ENCODE results near the gene ADCY4. TPM values are rescaled to one million over a fixed set of nuclear protein-coding genes. Genes with fewer than 3 reads are reported as not detected.

ADCY4 gene
- total RNA-seq, 1 experiment from 2014 or later, result 0.86 TPM

DNA sequence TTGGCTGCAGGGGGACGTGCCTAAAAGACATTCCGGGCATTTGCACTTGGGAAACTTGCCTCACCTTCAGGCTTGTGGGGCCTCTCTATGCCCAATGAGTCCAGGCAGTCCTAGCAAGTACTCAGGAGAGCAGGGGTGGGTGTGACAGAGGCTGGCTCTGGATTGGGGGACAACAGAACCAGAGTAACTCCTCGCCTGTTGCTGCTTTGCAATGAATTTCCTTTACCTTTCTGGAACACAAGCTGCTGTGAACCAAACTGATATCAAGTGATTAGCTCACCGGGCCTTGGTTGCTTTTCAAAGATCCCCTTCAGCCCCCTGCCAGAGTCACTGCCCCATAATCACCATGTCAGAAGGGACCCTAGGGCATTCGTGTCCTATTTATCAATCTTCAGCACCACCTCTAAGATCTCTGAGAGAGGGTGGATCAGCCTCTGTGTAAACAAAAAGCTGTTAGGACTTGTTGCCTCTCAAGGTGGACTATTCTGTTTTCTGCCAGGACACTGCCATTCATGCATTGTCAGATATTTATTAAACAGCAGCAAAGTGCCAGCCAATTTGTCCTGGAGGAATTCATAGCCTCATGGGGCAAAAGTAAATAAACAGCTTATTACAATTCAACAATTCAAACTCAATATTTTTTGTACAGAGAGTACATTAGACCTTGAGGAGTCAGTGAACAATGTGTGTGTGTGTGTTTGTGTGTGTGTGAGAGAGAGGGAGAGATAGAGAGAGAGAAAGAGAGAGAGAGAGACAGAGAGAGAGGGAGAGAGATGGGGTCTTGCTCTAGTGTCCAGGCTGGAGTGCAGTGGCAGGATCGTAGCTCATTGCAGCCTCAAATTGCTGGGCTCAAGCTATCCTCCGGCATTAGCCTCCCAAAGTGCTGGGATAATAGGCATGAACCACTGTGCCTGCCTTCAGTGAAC, 44.4 kb upstream of the ADCY4 start:
- no peak for DNase-seq (ENCODE audit: low read depth, low spot score)
- Histone ChIP-seq H3K4me1 (ENCODE audit: control insufficient read depth in 1 of 2, insufficient read depth in 2 of 2, low read length in 2 of 2) (peaks cover 0 to 6% of the 10 kb centered on the region in 2 experiments; a peak in 1 of 4 replicates), H3K79me2 (ENCODE audit: insufficient read depth, low read length) (no peaks in the 10 kb centered on the region), H3K9me2 (ENCODE audit: insufficient read depth) (no peaks in the 10 kb centered on the region), H2AFZ (ENCODE audit: low read depth, low read length, poor library complexity, severe bottlenecking) (no peak overlapping the region), H3K9me3 (ENCODE audit: control insufficient read depth in 1 of 2, insufficient read depth in 1 of 2, low read depth in 1 of 2, low read length in 2 of 2) (no peaks in the 10 kb centered on the region), H4K20me1 (ENCODE audit: insufficient read depth) (no peaks in the 10 kb centered on the region), H3K4me2 (ENCODE audit: low read length) (no peak overlapping the region), H3K27me3 (ENCODE audit: insufficient read depth, low read length) (no peaks in the 10 kb centered on the region), H3K9ac (ENCODE audit: low read length) (no peak overlapping the region), H3K36me3 (ENCODE audit: control insufficient read depth in 1 of 2, insufficient read depth in 2 of 2, low read length in 2 of 2) (no peaks in the 10 kb centered on the region), H3K27ac (ENCODE audit: low read depth, low read length) (no peak overlapping the region), H3K4me3 (replicated peaks in 1 of 2; ENCODE audit: low read depth in 1 of 2, low read length in 2 of 2) (no peak overlapping the region)
- no peak for TF ChIP-seq CTCF (IDR thresholded peaks at IDR 0.05 in 2 of 3, conservative IDR thresholded peaks at IDR 0.05 in 1 of 3; ENCODE audit: borderline replicate concordance in 1 of 3, insufficient read depth in 1 of 3, low read depth in 2 of 3, low read length in 2 of 3)
- TF ChIP-seq SP1 (IDR thresholded peaks at IDR 0.05; ENCODE audit: low read depth), result no peak
- no peak for TF ChIP-seq ZFX (IDR thresholded peaks at IDR 0.05)
- TF ChIP-seq POLR2AphosphoS5 (IDR thresholded peaks at IDR 0.05; ENCODE audit: low read depth, low read length), result no peak
- no peak for TF ChIP-seq REST (IDR thresholded peaks at IDR 0.05; ENCODE audit: low read depth)
- no peak for TF ChIP-seq EZH2 (IDR thresholded peaks at IDR 0.05)
- no peak for TF ChIP-seq CBX3 (IDR thresholded peaks at IDR 0.05; ENCODE audit: low read depth)
- TF ChIP-seq MAX (IDR thresholded peaks at IDR 0.05), result no peak
- no peak for TF ChIP-seq EZH2phosphoT487 (IDR thresholded peaks at IDR 0.05; ENCODE audit: borderline replicate concordance)
- TF ChIP-seq CEBPB (IDR thresholded peaks at IDR 0.05; ENCODE audit: low read depth), result no peak
- TF ChIP-seq TCF7L2 (IDR thresholded peaks at IDR 0.05; ENCODE audit: borderline replicate concordance, extremely low read depth, insufficient read depth, insufficient read length), result no peak
- no peak for TF ChIP-seq EGR1 (IDR thresholded peaks at IDR 0.05; ENCODE audit: low read depth)
- no peak for TF ChIP-seq RAD21 (IDR thresholded peaks at IDR 0.05; ENCODE audit: low read depth)
- TF ChIP-seq SRF (IDR thresholded peaks at IDR 0.05; ENCODE audit: low read depth), result no peak
- no peak for TF ChIP-seq JUND (IDR thresholded peaks at IDR 0.05)
- no peak for TF ChIP-seq ZNF274 (IDR thresholded peaks at IDR 0.05; ENCODE audit: low read depth, low read length)
- TF ChIP-seq YY1 (IDR thresholded peaks at IDR 0.05; ENCODE audit: extremely low read depth, insufficient replicate concordance, low read depth, low read length), result no peak
- TF ChIP-seq, protein P1, sequence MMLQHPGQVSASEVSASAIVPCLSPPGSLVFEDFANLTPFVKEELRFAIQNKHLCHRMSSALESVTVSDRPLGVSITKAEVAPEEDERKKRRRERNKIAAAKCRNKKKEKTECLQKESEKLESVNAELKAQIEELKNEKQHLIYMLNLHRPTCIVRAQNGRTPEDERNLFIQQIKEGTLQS (IDR thresholded peaks at IDR 0.05), result no peak
- ChIA-PET CTCF (interaction anchor here (2.4 kb wide), 1 partner anchor 13 kb away, joined by 7 read pairs; no protein-coding TSS in a partner anchor), POLR2A (no interaction called here), RAD21 (ENCODE audit: low non-redundant PET in 1 of 2, low total read pairs in 2 of 2, uncharacterized antibody in 2 of 2, unreplicated experiment in 2 of 2) (no interaction called here)
- no peak for ATAC-seq
- intact Hi-C loops (cut with micrococcal nuclease), result no loop called here
- BruUV-seq (replicated peaks), result no TSS peak
